Measurements from ENCODE around the gene TNFRSF1B. TPM values are rescaled to one million over a fixed set of nuclear protein-coding genes. Genes with fewer than 3 reads are reported as not detected.

Gene TNFRSF1B
- total RNA-seq, 4 donors from 2014 or later = 8.8 to 53.4 (median 24.2) TPM

DNA sequence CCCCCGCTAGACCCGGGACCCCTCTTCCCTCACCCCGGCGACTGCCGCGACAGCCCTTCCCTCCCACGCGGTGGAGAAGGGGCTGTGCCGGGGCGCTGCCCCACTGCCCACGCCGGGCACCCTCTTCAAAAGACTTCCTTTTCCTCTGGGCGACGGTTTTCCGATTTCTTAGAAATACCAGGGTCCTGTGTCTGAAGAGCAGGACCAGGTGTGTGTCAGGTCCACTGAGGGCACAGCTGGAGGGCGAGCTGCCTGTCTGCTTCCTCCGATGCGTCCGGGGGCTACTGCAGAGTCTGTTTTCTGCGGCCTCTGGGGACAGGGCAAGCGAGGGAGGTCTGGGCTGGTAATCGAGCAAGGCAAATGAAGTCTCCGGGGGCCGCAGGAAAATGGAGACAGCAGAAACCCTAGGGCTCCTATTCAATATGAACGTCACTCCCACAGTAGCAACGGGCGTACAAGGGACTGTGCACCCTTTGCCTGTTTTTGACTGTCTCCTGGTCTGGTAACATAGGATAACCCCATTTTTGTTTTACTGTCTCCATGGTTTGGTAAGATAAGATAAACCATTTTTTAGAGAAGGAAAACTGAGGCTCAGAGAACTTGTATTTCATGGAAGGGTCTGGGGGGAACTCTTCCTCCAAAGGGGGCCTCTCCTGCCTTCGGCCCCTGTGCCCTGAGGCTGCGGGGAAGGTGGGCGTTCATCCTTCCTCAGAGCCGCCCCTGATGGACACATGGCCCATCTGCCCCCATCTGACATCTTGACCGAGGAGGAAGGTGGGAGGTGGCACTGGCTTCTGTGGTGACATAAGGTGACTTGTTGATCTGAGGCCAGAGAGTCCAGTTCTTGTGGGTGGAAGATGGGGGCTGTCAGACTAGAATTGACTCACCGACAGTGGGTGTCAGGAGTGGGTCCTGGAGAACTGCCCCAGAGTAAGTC, 970 bp downstream of the TNFRSF1B start:
- Histone ChIP-seq H3K4me1 (peaks cover 0 to 4% of the 10 kb centered on the region in 2 donors), H3K27me3 (no peaks in the 10 kb centered on the region), H3K27ac (peak overlapping the region; percentile 76 to 84), H3K9me3 (no peaks in the 10 kb centered on the region), H3K4me3 (peak overlapping the region; percentile 58 to 72), H3K36me3 (no peaks in the 10 kb centered on the region)
- no peak for DNase-seq
- TF ChIP-seq POLR2A (IDR thresholded peaks at IDR 0.05) = no peak
- no peak for TF ChIP-seq CTCF (IDR thresholded peaks at IDR 0.05)
- intact Hi-C loops (cut with DNase I; ENCODE audit: low total_unique reads) = no loop called here

GRCh38 chr1:12168451-12169160, 1.8 kb downstream of the TNFRSF1B start:
- H3K4me1 ChIP-seq = peaks cover 0 to 4% of the 10 kb centered on the region in 2 donors

GRCh38 chr1:12169442-12170135, 2.8 kb downstream of the TNFRSF1B start:
- no peak for DNase-seq
- Histone ChIP-seq H3K36me3 (no peaks in the 10 kb centered on the region), H3K4me3 (no peak overlapping the region), H3K9me3 (no peaks in the 10 kb centered on the region), H3K27ac (peak overlapping the region in 1 of 2 donors; percentile 84), H3K4me1 (peaks cover 0 to 4% of the 10 kb centered on the region in 2 donors), H3K27me3 (no peaks in the 10 kb centered on the region)
- TF ChIP-seq POLR2A (IDR thresholded peaks at IDR 0.05) = no peak
- TF ChIP-seq CTCF (IDR thresholded peaks at IDR 0.05) = no peak
- intact Hi-C loops (cut with DNase I; ENCODE audit: low total_unique reads) = no loop called here

More at GRCh38 chr1:12168451-12169160, 1.8 kb downstream of the TNFRSF1B start:
- TF ChIP-seq CTCF (IDR thresholded peaks at IDR 0.05) (no peak), POLR2A (IDR thresholded peaks at IDR 0.05) (no peak)
- H3K27ac ChIP-seq = peak overlapping the region; percentile 76 to 84
- H3K27me3 ChIP-seq = no peaks in the 10 kb centered on the region
- peak overlapping the region; percentile 58 to 72 for H3K4me3 ChIP-seq
- no peaks in the 10 kb centered on the region for H3K9me3 ChIP-seq
- intact Hi-C loops (cut with DNase I; ENCODE audit: low total_unique reads) = no loop called here
- H3K36me3 ChIP-seq = no peaks in the 10 kb centered on the region
- DNase-seq = no peak

- intact Hi-C loops (cut with DNase I; ENCODE audit: low total_unique reads) = no loop called here
- no peak overlapping the region for H3K4me3 ChIP-seq
- H3K27me3 ChIP-seq = no peaks in the 10 kb centered on the region
- no peak overlapping the region for H3K27ac ChIP-seq
- no peaks in the 10 kb centered on the region for H3K9me3 ChIP-seq
- no peak for TF ChIP-seq CTCF (IDR thresholded peaks at IDR 0.05)
- TF ChIP-seq POLR2A (IDR thresholded peaks at IDR 0.05) = no peak
- peak in 1 of 2 donors; percentile 14 for DNase-seq
- peaks cover 0 to 4% of the 10 kb centered on the region in 2 donors for H3K4me1 ChIP-seq
- H3K36me3 ChIP-seq = no peaks in the 10 kb centered on the region
These were observed 3.5 kb downstream of the TNFRSF1B start for GRCh38 chr1:12170263-12170671.

Data from uterus (tissue), 4 donors.